GM12872 (cell line): ENCODE data around the gene ITPR3.

Source experiments
- CTCF ChIP-seq: IDR thresholded peaks from 3 replicates; pipeline ENCODE4 v1.5.1; 2011; ENCODE audit warnings: low read depth, mild to moderate bottlenecking, low read length, moderate library complexity; ENCODE audit not compliant: insufficient read depth

The ITPR3 gene

GRCh38 chr6:33592595-33593413, 28.3 kb upstream of the ITPR3 start:
- no peak for TF ChIP-seq CTCF

DNA sequence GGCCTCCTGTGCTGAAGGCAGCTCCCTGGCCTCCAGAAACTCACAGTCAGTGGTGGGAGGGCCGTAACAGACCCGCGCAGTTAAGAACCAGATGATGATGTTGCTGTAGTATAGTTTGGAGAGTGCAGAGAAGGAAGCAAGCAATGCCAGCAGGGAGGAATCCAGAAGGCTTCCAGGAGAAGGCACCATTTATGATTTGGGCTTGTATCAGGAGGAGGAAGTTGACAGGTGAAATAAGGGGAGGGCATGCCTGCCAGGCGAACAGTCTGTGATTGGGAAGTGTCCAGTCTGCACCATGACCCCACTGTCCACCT, 27.8 kb upstream of the ITPR3 start:
- TF ChIP-seq CTCF: no peak

DNA sequence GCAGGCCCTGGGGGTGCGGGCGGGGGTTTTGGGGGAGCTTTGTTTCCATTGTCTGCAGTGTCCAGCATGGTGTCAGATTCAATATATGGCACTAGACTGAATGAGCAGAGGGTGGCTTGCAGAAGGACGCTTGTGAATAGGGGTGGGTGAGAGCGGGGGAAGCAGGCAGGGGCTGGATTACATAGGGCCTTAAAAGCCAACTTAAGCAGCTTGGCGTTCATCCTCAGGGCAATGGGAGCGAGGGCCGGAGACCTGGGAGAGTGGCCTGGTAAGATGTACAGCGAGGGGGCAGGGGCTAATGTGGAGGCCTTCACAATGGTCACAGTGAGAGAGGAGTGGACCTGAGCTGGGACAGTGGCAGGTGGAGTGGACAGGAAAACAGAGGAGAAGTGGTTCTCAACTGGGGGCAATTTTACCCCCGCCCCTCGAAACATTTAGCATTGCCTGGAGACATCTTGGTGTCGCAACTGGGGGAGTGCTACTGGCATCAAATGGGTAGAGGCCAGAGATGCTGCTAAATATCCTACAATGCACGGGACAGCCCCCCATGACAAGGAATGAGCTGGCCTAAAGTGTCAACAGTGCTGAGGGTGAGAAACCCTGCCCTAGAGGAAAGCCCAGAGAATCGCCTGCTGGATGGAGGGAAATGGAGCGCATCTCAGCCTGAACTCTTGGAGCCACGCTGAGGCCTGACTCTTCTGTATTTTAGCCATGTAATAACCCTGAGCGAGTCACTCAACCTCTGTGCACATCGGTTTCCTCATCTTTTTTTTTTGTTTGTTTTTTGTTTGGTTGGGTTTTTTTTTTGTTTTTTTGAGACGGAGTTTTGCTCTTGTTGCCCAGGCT, 25.9 kb upstream of the ITPR3 start:
- no peak for TF ChIP-seq CTCF

- TF ChIP-seq CTCF: no peak
Measured at GRCh38 chr6:33597551-33598322, 23.4 kb upstream of the ITPR3 start.

- no peak for TF ChIP-seq CTCF
Measured at GRCh38 chr6:33599413-33599938, 21.6 kb upstream of the ITPR3 start.

GRCh38 chr6:33600761-33601160, 20.4 kb upstream of the ITPR3 start:
- no peak for TF ChIP-seq CTCF

DNA sequence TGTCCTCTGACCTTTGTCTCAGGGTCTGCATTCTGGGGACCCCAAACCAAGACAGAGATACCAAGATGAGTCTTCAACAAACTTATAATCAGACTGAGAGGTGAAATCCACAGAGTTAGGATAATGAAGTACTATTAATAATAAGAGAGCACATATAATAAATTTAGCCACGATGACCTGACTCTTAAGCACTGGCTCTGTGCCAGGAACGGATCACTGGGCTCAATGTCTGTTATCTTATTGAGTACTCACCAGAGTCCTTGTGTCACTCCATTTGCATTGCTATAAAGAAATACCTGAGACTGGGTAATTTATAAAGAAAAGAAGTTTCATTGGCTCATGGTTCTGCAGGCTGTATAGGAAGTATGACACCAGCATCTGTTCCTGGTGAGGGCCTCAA, 18.9 kb upstream of the ITPR3 start:
- TF ChIP-seq CTCF: no peak
